ENCODE results near the gene MSANTD1.

The MSANTD1 gene

GRCh38 chr4:3246458-3247398 is 2.2 kb upstream of the MSANTD1 start:
- in situ Hi-C loops (cut with MboI; ENCODE audit: low sequenced_read_pairs): no loop called here

GRCh38 chr4:3247399-3248177 is 1.4 kb upstream of the MSANTD1 start:
- in situ Hi-C loops (cut with MboI; ENCODE audit: low sequenced_read_pairs): no loop called here

- in situ Hi-C loops (cut with MboI; ENCODE audit: low sequenced_read_pairs): no loop called here
These were observed 830 bp upstream of the MSANTD1 start for GRCh38 chr4:3248178-3248480.

- in situ Hi-C loops (cut with MboI; ENCODE audit: low sequenced_read_pairs): no loop called here
These were observed 915 bp downstream of the MSANTD1 start for GRCh38 chr4:3249711-3250437.

GRCh38 chr4:3250438-3250955 is 1.5 kb downstream of the MSANTD1 start:
- in situ Hi-C loops (cut with MboI; ENCODE audit: low sequenced_read_pairs): no loop called here

GRCh38 chr4:3250956-3251690 is 2.2 kb downstream of the MSANTD1 start:
- in situ Hi-C loops (cut with MboI; ENCODE audit: low sequenced_read_pairs): no loop called here

- in situ Hi-C loops (cut with MboI; ENCODE audit: low sequenced_read_pairs): no loop called here
These were observed 2.9 kb downstream of the MSANTD1 start for GRCh38 chr4:3251691-3252479.

- in situ Hi-C loops (cut with MboI; ENCODE audit: low sequenced_read_pairs): no loop called here
These were observed 3.5 kb downstream of the MSANTD1 start for GRCh38 chr4:3252480-3252828.

- in situ Hi-C loops (cut with MboI; ENCODE audit: low sequenced_read_pairs): no loop called here
These were observed 4.1 kb downstream of the MSANTD1 start for GRCh38 chr4:3252831-3253641.

- in situ Hi-C loops (cut with MboI; ENCODE audit: low sequenced_read_pairs): no loop called here
These were observed 4.8 kb downstream of the MSANTD1 start for GRCh38 chr4:3253808-3254207.

GRCh38 chr4:3254302-3255131 is 5.6 kb downstream of the MSANTD1 start:
- in situ Hi-C loops (cut with MboI; ENCODE audit: low sequenced_read_pairs): no loop called here

GRCh38 chr4:3255611-3256186 is 6.7 kb downstream of the MSANTD1 start:
- in situ Hi-C loops (cut with MboI; ENCODE audit: low sequenced_read_pairs): no loop called here

- in situ Hi-C loops (cut with MboI; ENCODE audit: low sequenced_read_pairs): no loop called here
These were observed 7.5 kb downstream of the MSANTD1 start for GRCh38 chr4:3256230-3257102.

GRCh38 chr4:3257103-3257555 is 8.2 kb downstream of the MSANTD1 start:
- in situ Hi-C loops (cut with MboI; ENCODE audit: low sequenced_read_pairs): no loop called here

GRCh38 chr4:3257556-3258482 is 8.9 kb downstream of the MSANTD1 start:
- in situ Hi-C loops (cut with MboI; ENCODE audit: low sequenced_read_pairs): no loop called here

All from HL-60/S4 (cell line).